Body of pancreas (tissue), 4 donors: ENCODE results near the gene GRID2IP. TPM values are rescaled to one million over a fixed set of nuclear protein-coding genes. Genes with fewer than 3 reads are reported as not detected.

Source experiments
- ATAC-seq: fragments of 150-250 bp; one replicate; pipeline ENCODE4 v1.9.1; 2016
- DNase-seq, 4 donors: peaks; one replicate each; pipeline ENCODE4 v3.0.0-alpha.2; 2019
- H3K27ac ChIP-seq, 4 donors: fragments of 200-600 bp; sonication (generic); 1 replicate in 3 of 4; 2 replicates in 1 of 4; pipeline versions ENCODE4 v1.5.1 to v1.6.1; 2016 to 2019; ENCODE audit warnings: mild to moderate bottlenecking in 1 of 4, mixed read lengths in 1 of 4, moderate library complexity in 1 of 4
- H3K27me3 ChIP-seq, 2 donors: fragments of 200-600 bp; sonication (generic); one replicate each; pipeline ENCODE4 v1.6.0; 2016; ENCODE audit warnings: mild to moderate bottlenecking in 1 of 2
- H3K36me3 ChIP-seq, 2 donors: fragments of 200-600 bp; sonication (generic); replicated peaks in 1 of 2; 2 replicates each; pipeline ENCODE4 v1.5.1; 2016; ENCODE audit warnings: low read depth in 2 of 2; ENCODE audit not compliant: insufficient read depth in 1 of 2
- H3K4me1 ChIP-seq: fragments of 200-600 bp; sonication (generic); one replicate; pipeline ENCODE4 v1.6.0; 2016
- H3K4me3 ChIP-seq, 2 donors: fragments of 200-600 bp; sonication (generic); 1 replicate in 1 of 2; 2 replicates in 1 of 2; pipeline ENCODE4 v1.5.1; 2016 to 2019
- H3K9me3 ChIP-seq, 3 donors: fragments of 200-600 bp; sonication (generic); 1 replicate in 2 of 3; 2 replicates in 1 of 3; pipeline ENCODE4 v1.5.1; 2016
- CTCF ChIP-seq, 7 experiments: fragments of 450-650 bp in 4 of 7; fragments of 200-600 bp in 3 of 7; sonication (generic) in 3 of 7; IDR thresholded peaks; one replicate each; pipeline ENCODE4 v1.5.1; 2016 to 2019; ENCODE audit warnings: antibody characterized with exemption in 7 of 7
- POLR2A ChIP-seq, 3 donors: fragments of 450-650 bp; IDR thresholded peaks; one replicate each; pipeline ENCODE4 v1.6.1; 2016; ENCODE audit warnings: antibody characterized with exemption in 3 of 3, mild to moderate bottlenecking in 2 of 3
- WGBS, 2 donors: methylation state at CpG; one replicate each; pipeline ENCODE4 v1.1.5; 2017; 5-methylcytosine and 5-hydroxymethylcytosine counted together
- intact Hi-C: fragments of 100-400 bp; cut with DNase I; formaldehyde crosslinking; loops from one replicate; pipeline ENCODE4 v1.15.1; 2023
- total RNA-seq, 2 donors: library from RNA; depleted of rRNA; stranded (reverse); fragments of >200 nt; gene quantifications; one replicate each; pipeline ENCODE4 v1.1.0, GENCODE V29; 2016

The GRID2IP gene
- total RNA-seq, 2 donors from 2014 or later = 1.0 to 1.6 TPM

GRCh38 chr7:6510476-6511133 is 40.7 kb downstream of the GRID2IP start:
- Histone ChIP-seq H3K4me3 (no peak overlapping the region), H3K27ac (no peak overlapping the region), H3K27me3 (no peaks in the 10 kb centered on the region), H3K4me1 (no peaks in the 10 kb centered on the region), H3K36me3 (no peaks in the 10 kb centered on the region), H3K9me3 (no peaks in the 10 kb centered on the region)
- WGBS, 2 donors = 90 to 100% methylated on average over 4 to 25 of the region's 26 CpGs
- DNase-seq (no peak), ATAC-seq (no peak)
- intact Hi-C loops = no loop called here
- no peak for TF ChIP-seq POLR2A (IDR thresholded peaks at IDR 0.05)
- no peak for TF ChIP-seq CTCF (IDR thresholded peaks at IDR 0.05)

GRCh38 chr7:6508950-6509349 is 42.3 kb downstream of the GRID2IP start:
- ATAC-seq (no peak), DNase-seq (no peak)
- H3K27me3 ChIP-seq = no peaks in the 10 kb centered on the region
- H3K4me1 ChIP-seq = peaks cover 7% of the 10 kb centered on the region
- H3K36me3 ChIP-seq = no peaks in the 10 kb centered on the region
- no peak overlapping the region for H3K4me3 ChIP-seq
- WGBS, 2 donors = 95% methylated on average over 19 of the region's 24 CpGs; no CpG with 5 or more reads in 1 of the 2 donors
- intact Hi-C loops = no loop called here
- H3K9me3 ChIP-seq = no peaks in the 10 kb centered on the region
- no peak for TF ChIP-seq POLR2A (IDR thresholded peaks at IDR 0.05)
- TF ChIP-seq CTCF (IDR thresholded peaks at IDR 0.05) = no peak
- H3K27ac ChIP-seq = no peak overlapping the region

GRCh38 chr7:6508539-6508938 is 42.7 kb downstream of the GRID2IP start:
- TF ChIP-seq CTCF (IDR thresholded peaks at IDR 0.05) (no peak), POLR2A (IDR thresholded peaks at IDR 0.05) (no peak)
- Histone ChIP-seq H3K9me3 (no peaks in the 10 kb centered on the region), H3K27ac (no peak overlapping the region), H3K36me3 (no peaks in the 10 kb centered on the region), H3K4me3 (no peak overlapping the region), H3K4me1 (peaks cover 7% of the 10 kb centered on the region), H3K27me3 (no peaks in the 10 kb centered on the region)
- ATAC-seq = no peak
- WGBS, 2 donors = 91 to 93% methylated on average over 2 to 6 of the region's 6 CpGs
- no peak for DNase-seq
- intact Hi-C loops = no loop called here

GRCh38 chr7:6507906-6508305 is 43.4 kb downstream of the GRID2IP start:
- Histone ChIP-seq H3K27ac (no peak overlapping the region), H3K4me3 (no peak overlapping the region), H3K9me3 (no peaks in the 10 kb centered on the region), H3K27me3 (no peaks in the 10 kb centered on the region), H3K4me1 (peaks cover 11% of the 10 kb centered on the region), H3K36me3 (no peaks in the 10 kb centered on the region)
- ATAC-seq = no peak
- intact Hi-C loops = no loop called here
- DNase-seq = no peak
- 82 to 92% methylated on average over 3 to 12 of the region's 16 CpGs for WGBS, 2 donors
- TF ChIP-seq CTCF (IDR thresholded peaks at IDR 0.05) (no peak), POLR2A (IDR thresholded peaks at IDR 0.05) (no peak)
